Activated T-cell treated with anti-CD3 and anti-CD28 coated beads for 1 hour (primary cell): ENCODE results near the gene ANO9.
"Not testable (repeated sequence)": the region's sequence is repeated elsewhere in the genome, so short reads cannot be mapped to it uniquely, and the experiment has no call there.

Source experiments
- DNase-seq: peaks from one replicate; pipeline ENCODE4 v3.0.0-alpha.2; 2020; ENCODE audit warnings: low read depth

The ANO9 gene

GRCh38 chr11:415640-416041 lies 26.2 kb downstream of the ANO9 start:
- no peak for DNase-seq

DNA sequence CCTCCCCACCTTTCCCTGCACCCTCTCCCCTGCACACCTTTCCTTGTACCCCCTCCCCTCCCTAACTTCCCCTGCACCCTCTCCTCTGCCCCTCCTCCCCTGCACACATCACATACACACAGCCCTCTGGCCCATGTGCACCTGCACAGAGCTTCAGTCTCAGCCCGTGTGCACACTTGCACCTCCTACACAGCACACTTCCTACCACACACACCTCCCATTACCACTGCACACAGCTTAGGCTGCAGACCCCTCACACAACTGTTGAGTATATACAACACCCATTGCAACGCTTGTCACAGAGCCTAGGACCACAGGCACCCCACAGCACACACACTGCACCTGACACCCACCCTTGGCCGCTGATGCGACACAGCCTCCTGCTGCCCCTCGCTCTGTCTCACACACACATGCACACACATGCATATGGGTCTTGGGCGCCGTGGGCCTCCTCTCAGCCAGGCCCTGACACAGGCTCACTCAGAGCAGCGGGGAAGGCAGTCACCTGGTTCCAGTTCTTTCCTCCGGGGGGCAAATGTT lies 27.4 kb downstream of the ANO9 start:
- DNase-seq: no peak

GRCh38 chr11:413120-414081 lies 28.4 kb downstream of the ANO9 start:
- no peak for DNase-seq

GRCh38 chr11:412641-413119 lies 29.1 kb downstream of the ANO9 start:
- no peak for DNase-seq

- not testable (repeated sequence) for DNase-seq
Measured at GRCh38 chr11:411520-411919, 30.3 kb downstream of the ANO9 start.

DNA sequence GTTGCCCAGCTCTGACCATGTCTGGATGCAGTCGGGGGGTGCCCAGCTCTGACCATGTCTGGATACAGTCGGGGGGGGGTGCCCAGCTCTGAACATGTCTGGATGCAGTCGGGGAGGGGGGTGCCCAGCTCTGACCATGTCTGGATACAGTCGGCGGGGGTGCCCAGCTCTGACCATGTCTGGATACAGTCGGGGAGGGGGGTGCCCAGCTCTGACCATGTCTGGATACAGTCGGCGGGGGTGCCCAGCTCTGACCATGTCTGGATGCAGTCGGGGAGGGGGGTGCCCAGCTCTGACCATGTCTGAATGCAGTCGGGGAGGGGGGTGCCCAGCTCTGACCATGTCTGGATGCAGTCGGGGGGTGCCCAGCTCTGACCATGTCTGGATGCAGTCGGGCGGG lies 31.1 kb downstream of the ANO9 start:
- not testable (repeated sequence) for DNase-seq

- no peak for DNase-seq
Measured at GRCh38 chr11:409600-410483, 32.0 kb downstream of the ANO9 start.

DNA sequence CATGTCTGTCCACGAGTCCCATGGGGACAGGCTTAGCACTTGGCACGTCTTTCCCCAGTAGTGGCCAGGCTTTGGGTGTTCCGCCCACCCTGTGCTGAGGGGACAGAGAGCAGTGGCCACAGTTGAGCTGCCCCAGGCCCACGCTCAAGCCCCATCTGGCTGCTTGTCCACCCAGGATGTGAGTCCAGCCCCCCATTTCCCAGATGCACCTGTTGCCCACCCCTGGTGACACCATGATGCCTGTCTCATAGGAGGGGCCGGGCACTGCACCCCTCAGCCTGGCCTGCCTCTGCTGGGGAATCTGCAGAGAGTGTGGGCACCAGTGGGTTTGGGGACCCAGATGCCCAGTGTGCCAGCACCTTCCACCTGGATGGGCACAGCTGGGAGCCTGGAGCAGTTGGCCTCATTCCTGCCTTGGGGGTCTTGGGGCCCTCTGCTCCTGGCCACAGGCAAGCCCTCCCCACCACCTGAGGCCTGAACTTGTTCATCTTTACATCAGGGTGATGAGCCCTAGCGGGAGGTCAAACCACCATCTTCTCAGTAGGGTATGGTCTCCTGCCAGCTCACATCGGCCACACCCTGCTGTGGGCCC lies 32.7 kb downstream of the ANO9 start:
- no peak for DNase-seq

- no peak for DNase-seq
Measured at GRCh38 chr11:408154-409007, 33.4 kb downstream of the ANO9 start.

DNA sequence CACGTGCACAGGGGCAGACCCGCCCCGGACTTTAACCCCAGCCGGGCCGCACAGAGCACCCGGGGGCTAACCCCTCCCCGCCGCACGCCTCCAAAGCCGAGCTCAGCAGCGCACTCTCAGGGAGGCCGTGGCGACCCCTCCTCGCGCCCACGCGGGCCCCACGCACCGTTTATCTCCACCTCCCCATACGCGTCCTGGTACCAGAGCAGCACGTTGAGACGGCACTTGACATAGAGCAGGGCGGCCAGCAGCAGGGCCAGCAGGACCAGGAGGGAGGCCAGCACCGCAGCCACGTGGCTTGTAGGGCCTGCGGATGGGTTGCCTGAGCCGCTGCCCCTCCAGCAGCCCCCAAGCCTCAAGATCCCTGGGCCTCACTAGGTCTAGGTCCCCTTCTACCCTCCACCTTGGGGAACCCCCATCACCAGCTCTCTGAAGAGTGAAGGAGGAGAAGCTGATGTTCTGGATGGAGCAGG lies 34.1 kb downstream of the ANO9 start:
- no peak for DNase-seq

- peak; percentile 83 for DNase-seq
Measured at GRCh38 chr11:406796-407650, 34.8 kb downstream of the ANO9 start.

- no peak for DNase-seq
Measured at GRCh38 chr11:405954-406795, 35.6 kb downstream of the ANO9 start.

GRCh38 chr11:405323-405953 lies 36.4 kb downstream of the ANO9 start:
- no peak for DNase-seq

GRCh38 chr11:404551-405264 lies 37.1 kb downstream of the ANO9 start:
- DNase-seq: no peak

DNA sequence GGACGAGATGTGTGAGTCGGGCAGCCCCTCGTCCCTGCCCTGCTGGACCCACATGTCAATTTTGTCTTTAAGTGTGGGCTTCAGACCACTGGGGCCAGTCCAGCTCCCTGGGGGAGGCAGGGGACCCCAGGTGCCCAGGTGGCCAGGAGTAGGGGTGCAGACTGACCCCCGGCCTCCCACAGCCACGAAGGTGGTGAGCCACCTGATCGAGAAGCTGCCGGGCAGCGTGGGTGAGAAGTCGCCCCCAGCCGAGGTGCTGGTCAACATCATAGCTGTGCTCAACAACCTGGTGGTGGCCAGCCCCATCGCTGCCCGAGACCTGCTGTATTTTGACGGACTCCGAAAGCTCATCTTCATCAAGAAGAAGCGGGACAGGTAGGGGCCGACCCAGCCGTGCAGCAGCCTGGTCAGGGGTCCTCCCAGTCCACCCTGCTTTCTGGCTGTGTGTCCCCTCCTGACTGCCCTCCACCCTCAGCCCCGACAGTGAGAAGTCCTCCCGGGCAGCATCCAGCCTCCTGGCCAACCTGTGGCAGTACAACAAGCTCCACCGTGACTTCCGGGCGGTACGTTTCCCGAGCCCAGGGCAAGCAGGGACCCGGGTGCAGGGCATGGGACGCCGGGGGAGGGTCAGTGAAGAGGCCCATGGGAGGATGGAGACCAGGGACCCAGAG lies 37.9 kb downstream of the ANO9 start:
- no peak for DNase-seq

DNA sequence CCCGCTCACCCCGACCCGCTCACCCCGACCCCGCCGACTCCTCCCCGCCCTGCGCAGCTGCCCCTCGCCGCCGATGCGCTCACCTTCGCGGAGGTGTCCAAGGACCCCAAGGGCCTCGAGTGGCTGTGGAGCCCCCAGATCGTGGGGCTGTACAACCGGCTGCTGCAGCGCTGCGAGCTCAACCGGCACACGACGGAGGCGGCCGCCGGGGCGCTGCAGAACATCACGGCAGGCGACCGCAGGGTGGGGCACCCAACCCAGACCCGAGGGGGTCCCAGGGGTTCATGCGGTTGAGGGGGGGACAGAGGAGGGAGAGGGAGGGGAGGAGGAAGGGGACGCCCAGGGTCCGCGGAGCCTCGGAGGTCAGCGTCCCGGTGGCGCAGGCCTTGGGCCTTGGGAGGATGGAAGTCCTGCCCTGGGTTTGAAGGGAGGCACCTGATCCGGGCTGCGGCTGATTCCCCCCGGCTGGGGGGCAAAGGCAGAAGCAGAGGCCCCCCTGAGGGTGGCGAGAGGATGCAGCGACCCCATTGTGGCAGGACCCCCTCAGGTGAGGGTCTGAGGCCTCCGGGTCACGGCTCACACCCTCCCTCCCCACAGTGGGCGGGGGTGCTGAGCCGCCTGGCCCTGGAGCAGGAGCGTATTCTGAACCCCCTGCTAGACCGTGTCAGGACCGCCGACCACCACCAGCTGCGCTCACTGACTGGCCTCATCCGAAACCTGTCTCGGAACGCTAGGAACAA lies 38.6 kb downstream of the ANO9 start:
- DNase-seq: no peak

DNA sequence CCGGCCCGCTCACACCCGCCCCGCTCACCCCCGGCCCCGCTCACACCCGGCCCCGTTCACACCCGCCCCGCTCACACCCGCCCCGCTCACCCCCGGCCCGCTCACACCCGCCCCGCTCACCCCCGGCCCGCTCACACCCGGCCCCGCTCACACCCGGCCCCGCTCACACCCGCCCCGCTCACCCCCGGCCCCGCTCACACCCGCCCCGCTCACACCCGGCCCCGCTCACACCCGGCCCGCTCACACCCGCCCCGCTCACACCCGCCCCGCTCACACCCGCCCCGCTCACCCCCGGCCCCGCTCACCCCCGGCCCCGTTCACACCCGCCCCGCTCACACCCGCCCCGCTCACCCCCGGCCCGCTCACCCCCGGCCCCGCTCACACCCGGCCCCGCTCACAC lies 40.6 kb downstream of the ANO9 start:
- DNase-seq: not testable (repeated sequence)
